Thymus (tissue), 14 donors: ENCODE data around the gene SNHG17. TPM values are rescaled to one million over a fixed set of nuclear protein-coding genes. Genes with fewer than 3 reads are reported as not detected.

ENCODE experiments used
- DNase-seq, 9 donors: peaks; one replicate each; pipeline ENCODE4 v3.0.0-alpha.2; 2013; ENCODE audit warnings: low spot score in 9 of 9, low read depth in 6 of 9, missing footprints in 1 of 9
- H3K27ac ChIP-seq, 2 donors: one replicate each; pipeline ENCODE4 v1.5.1; 2013; ENCODE audit warnings: control low read depth in 1 of 2, low read depth in 1 of 2, low read length in 1 of 2, mild to moderate bottlenecking in 1 of 2, moderate library complexity in 1 of 2
- H3K27me3 ChIP-seq, 2 donors: one replicate each; pipeline ENCODE4 v1.5.1; 2013; ENCODE audit warnings: low read length in 1 of 2; ENCODE audit not compliant: control insufficient read depth in 2 of 2, insufficient read depth in 1 of 2
- H3K36me3 ChIP-seq, 2 donors: one replicate each; pipeline ENCODE4 v1.5.1; 2013; ENCODE audit warnings: low read length in 1 of 2, mild to moderate bottlenecking in 1 of 2, moderate library complexity in 1 of 2; ENCODE audit not compliant: control insufficient read depth in 2 of 2, insufficient read depth in 2 of 2
- H3K4me1 ChIP-seq, 2 donors: one replicate each; pipeline ENCODE4 v1.5.1; 2013; ENCODE audit warnings: low read length in 2 of 2; ENCODE audit not compliant: control insufficient read depth in 2 of 2, insufficient read depth in 2 of 2
- H3K4me3 ChIP-seq, 2 donors: one replicate each; pipeline ENCODE4 v1.5.1; 2013; ENCODE audit warnings: low read length in 2 of 2, control low read depth in 1 of 2, mild to moderate bottlenecking in 1 of 2
- H3K9me3 ChIP-seq, 2 donors: one replicate each; pipeline ENCODE4 v1.5.1; 2013; ENCODE audit warnings: low read length in 1 of 2, mild to moderate bottlenecking in 1 of 2; ENCODE audit not compliant: control insufficient read depth in 2 of 2, insufficient read depth in 1 of 2
- WGBS: extraction: QIAGEN DNeasy Blood & Tissue Kit; methylation state at CpG from one replicate; pipeline ENCODE4 v1.1.7; 2013; 5-methylcytosine and 5-hydroxymethylcytosine counted together
- long read RNA-seq, 10 donors: transcript quantifications; one replicate each; lab custom pipeline, GENCODE V29; 2026
- polyA plus RNA-seq: library from polyadenylated mRNA; stranded (reverse); fragments of 200-250 nt; gene quantifications from one replicate; pipeline ENCODE4 v1.2.3, GENCODE V29; 2013
- total RNA-seq: library from RNA; stranded (reverse); fragments of 120-200 nt; gene quantifications from one replicate; pipeline ENCODE4 v1.2.4, GENCODE V29; 2013
- donor health status: healthy.

Gene SNHG17
- total RNA-seq (11.0 TPM), polyA plus RNA-seq (36.0 TPM)
- long read RNA-seq, donor 1 = 0 reads
- long read RNA-seq, donor 2, partial matches to known transcripts = 7 of 8 reads
- long read RNA-seq, donor 2, other reads (novel, unspliced or antisense) = 0 of 8 reads
- long read RNA-seq, donor 3, partial matches to known transcripts = 5 of 15 reads
- long read RNA-seq, donor 3, other reads (novel, unspliced or antisense) = 9 of 15 reads
- long read RNA-seq, donor 4, partial matches to known transcripts = 6 of 6 reads
- long read RNA-seq, donor 4, other reads (novel, unspliced or antisense) = 0 of 6 reads
- long read RNA-seq, donor 5 = 0 reads
- long read RNA-seq, donor 6, partial matches to known transcripts = 0 of 2 reads
- long read RNA-seq, donor 6, other reads (novel, unspliced or antisense) = 0 of 2 reads
- long read RNA-seq, donor 7, partial matches to known transcripts = 7 of 15 reads
- long read RNA-seq, donor 7, other reads (novel, unspliced or antisense) = 7 of 15 reads
- long read RNA-seq, donor 8, partial matches to known transcripts = 0 of 1 reads
- long read RNA-seq, donor 8, other reads (novel, unspliced or antisense) = 0 of 1 reads
- long read RNA-seq, donor 9 = 0 reads
- long read RNA-seq, donor 10, partial matches to known transcripts = 0 of 1 reads
- long read RNA-seq, donor 10, other reads (novel, unspliced or antisense) = 0 of 1 reads

- peak within 1 kb of the TSS; percentile 73 to 81 for H3K27ac ChIP-seq
- peaks cover 0 to 12% of the 10 kb centered on the region in 2 donors for H3K4me1 ChIP-seq
- H3K27me3 ChIP-seq = no peaks in the 10 kb centered on the region
- no peaks in the 10 kb centered on the region for H3K9me3 ChIP-seq
- peaks cover 25 to 38% of the 10 kb centered on the region in 2 donors for H3K36me3 ChIP-seq
- under 1% methylated on average over 65 of the region's 65 CpGs for WGBS
- peak; percentile 75 to 93 (median 85) for DNase-seq
- H3K4me3 ChIP-seq = peak within 1 kb of the TSS; percentile 56 to 94
These were observed at the start of gene SNHG17 for GRCh38 chr20:38434770-38435554. SNHG17 (minus strand) TSS chr20:38435328.

- no peaks in the 10 kb centered on the region for H3K9me3 ChIP-seq
- WGBS = 97% methylated on average over 2 of the region's 2 CpGs
- no peak for DNase-seq
- H3K4me3 ChIP-seq = no peak overlapping the region
- no peaks in the 10 kb centered on the region for H3K27me3 ChIP-seq
- H3K27ac ChIP-seq = no peak overlapping the region
- H3K4me1 ChIP-seq = peaks cover 0 to 5% of the 10 kb centered on the region in 2 donors
- no peaks in the 10 kb centered on the region for H3K36me3 ChIP-seq
These were observed 44.5 kb upstream of the SNHG17 start for GRCh38 chr20:38479596-38479995.

DNA sequence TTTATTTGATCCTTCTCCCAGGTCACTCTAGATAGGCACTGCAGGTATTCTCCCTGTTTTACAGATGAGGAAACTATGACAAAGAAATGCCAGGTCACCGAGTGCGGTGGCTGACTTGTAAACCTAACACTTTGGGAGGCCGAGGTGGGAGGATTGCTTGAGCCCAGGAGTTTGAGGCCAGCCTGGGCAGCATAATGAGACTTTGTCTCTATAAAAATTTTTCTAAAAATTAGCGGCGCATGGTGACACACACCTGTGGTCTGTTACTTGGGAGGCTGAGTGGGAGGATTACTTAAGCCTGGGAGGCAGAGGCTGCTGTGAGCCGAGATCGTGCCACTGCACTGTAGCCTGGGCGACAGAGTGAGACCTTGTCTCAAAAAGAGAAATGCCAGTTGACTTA lies 42.6 kb upstream of the SNHG17 start:
- H3K27ac ChIP-seq = no peak overlapping the region
- H3K36me3 ChIP-seq = no peaks in the 10 kb centered on the region
- no peak for DNase-seq
- 98% methylated on average over 8 of the region's 8 CpGs for WGBS
- no peaks in the 10 kb centered on the region for H3K27me3 ChIP-seq
- H3K9me3 ChIP-seq = no peaks in the 10 kb centered on the region
- peaks cover 12 to 18% of the 10 kb centered on the region in 2 donors for H3K4me1 ChIP-seq
- no peak overlapping the region for H3K4me3 ChIP-seq

DNA sequence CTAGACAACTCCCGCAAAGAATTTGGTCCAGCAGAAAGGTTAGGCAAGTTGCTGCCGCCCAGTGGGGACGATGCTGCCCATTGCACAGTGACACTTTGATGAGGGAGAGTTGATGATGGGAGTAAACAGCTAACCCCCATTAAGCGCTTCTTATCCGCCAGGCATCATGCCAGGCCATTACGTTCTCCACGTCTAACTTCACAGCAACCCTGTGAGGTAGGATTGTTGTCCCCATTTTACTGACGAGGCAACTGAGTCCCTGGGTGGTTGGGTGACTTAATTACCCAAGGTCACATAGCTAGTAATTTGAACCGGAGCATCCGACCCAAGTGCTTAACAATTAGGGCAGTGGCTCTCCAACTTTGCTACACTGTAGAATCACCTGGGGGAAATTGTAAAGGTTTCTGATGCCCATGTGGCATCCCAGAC lies 38.3 kb upstream of the SNHG17 start:
- Histone ChIP-seq H3K36me3 (no peaks in the 10 kb centered on the region), H3K9me3 (no peaks in the 10 kb centered on the region), H3K4me1 (peaks cover 15 to 20% of the 10 kb centered on the region in 2 donors), H3K27me3 (no peaks in the 10 kb centered on the region), H3K27ac (no peak overlapping the region), H3K4me3 (peak overlapping the region; percentile 69 to 80)
- 27% methylated on average over 10 of the region's 10 CpGs for WGBS
- no peak for DNase-seq

GRCh38 chr20:38472513-38473366 lies 37.6 kb upstream of the SNHG17 start, which contains the start of gene RALGAPB:
RALGAPB (plus strand) TSS chr20:38472843; CDS start chr20:38488433, 15,590 bp downstream.
- H3K27ac ChIP-seq = peak within 1 kb of the TSS; percentile 70 to 71
- WGBS = under 1% methylated on average over 81 of the region's 81 CpGs
- no peaks in the 10 kb centered on the region for H3K9me3 ChIP-seq
- DNase-seq = peak; percentile 98 to 100 (median 99)
- H3K4me1 ChIP-seq = peaks cover 15 to 20% of the 10 kb centered on the region in 2 donors
- peak within 1 kb of the TSS; percentile 69 to 80 for H3K4me3 ChIP-seq
- no peaks in the 10 kb centered on the region for H3K27me3 ChIP-seq
- no peaks in the 10 kb centered on the region for H3K36me3 ChIP-seq

- Histone ChIP-seq H3K27me3 (no peaks in the 10 kb centered on the region), H3K4me3 (peak overlapping the region; percentile 69 to 80), H3K9me3 (no peaks in the 10 kb centered on the region), H3K36me3 (no peaks in the 10 kb centered on the region), H3K27ac (peak overlapping the region; percentile 42 to 70), H3K4me1 (peaks cover 15 to 20% of the 10 kb centered on the region in 2 donors)
- peak in 1 of 9 donors; percentile 16 for DNase-seq
- 33% methylated on average over 12 of the region's 12 CpGs for WGBS
These were observed 36.9 kb upstream of the SNHG17 start for GRCh38 chr20:38471987-38472512.

DNA sequence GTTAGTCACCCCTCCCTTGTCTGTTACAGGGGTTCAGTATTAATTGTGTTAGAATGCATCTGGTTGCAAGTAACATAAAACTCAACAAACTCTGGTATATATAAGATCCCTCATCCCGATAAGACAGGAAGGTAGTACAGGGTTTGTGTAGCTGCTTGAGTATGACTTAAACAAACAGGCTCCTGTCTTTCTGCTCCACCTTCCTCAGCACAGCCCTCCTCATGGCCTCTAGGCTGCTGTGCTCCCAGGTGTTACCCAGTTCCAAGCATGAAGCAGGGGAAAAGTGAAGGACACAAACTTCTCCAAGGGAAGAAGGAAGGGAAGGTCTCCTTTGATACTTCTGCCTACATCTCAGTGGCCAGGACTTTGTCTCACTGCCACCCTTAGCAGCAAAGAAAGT lies 36.1 kb upstream of the SNHG17 start:
- H3K9me3 ChIP-seq = no peaks in the 10 kb centered on the region
- H3K36me3 ChIP-seq = no peaks in the 10 kb centered on the region
- DNase-seq = no peak
- H3K4me1 ChIP-seq = peaks cover 15 to 20% of the 10 kb centered on the region in 2 donors
- H3K27me3 ChIP-seq = no peaks in the 10 kb centered on the region
- H3K27ac ChIP-seq = no peak overlapping the region
- H3K4me3 ChIP-seq = no peak overlapping the region
- WGBS = 91% methylated on average over 1 of the region's 1 CpG

GRCh38 chr20:38466983-38467382 lies 31.9 kb upstream of the SNHG17 start:
- Histone ChIP-seq H3K36me3 (no peaks in the 10 kb centered on the region), H3K9me3 (no peaks in the 10 kb centered on the region), H3K27me3 (no peaks in the 10 kb centered on the region), H3K4me1 (peaks cover 0 to 2% of the 10 kb centered on the region in 2 donors), H3K27ac (no peak overlapping the region), H3K4me3 (no peak overlapping the region)
- WGBS = 94% methylated on average over 3 of the region's 3 CpGs
- DNase-seq = no peak
